HCT116 (cell line): Measurements from ENCODE around the gene DUSP14. TPM values are rescaled to one million over a fixed set of nuclear protein-coding genes. Genes with fewer than 3 reads are reported as not detected.

Source experiments
- ATAC-seq: fragments of 200-7000 bp; cut with Tn5 transposase; 2 replicates; pipeline ENCODE4 v1.9.1; 2020; ENCODE audit warnings: mild to moderate bottlenecking, moderate library complexity
- BruUV-seq: library from RNA; stranded (reverse); fragments of 400-500 nt; replicated peaks from 2 replicates; lab custom pipeline; 2021; lab: Mats Ljungman, UMichigan
- CTCF ChIA-PET: fragments of 300-600 bp; sonication (Branson Sonifier 250); formaldehyde crosslinking; loops from one replicate; lab custom pipeline; 2021; ENCODE audit warnings: antibody characterized with exemption; lab: Charles Lee
- POLR2A ChIA-PET: fragments of 300-600, 350-600 bp; sonication (Branson Sonifier 250); formaldehyde crosslinking; loops from one replicate; lab custom pipeline; 2021; ENCODE audit warnings: antibody characterized with exemption; lab: Charles Lee
- RAD21 ChIA-PET, 2 experiments: fragments of 300-600 bp; sonication (Branson Sonifier 250); formaldehyde crosslinking; loops; one replicate each; lab custom pipeline; 2023; ENCODE audit warnings: low total read pairs in 2 of 2; ENCODE audit not compliant: uncharacterized antibody in 2 of 2, unreplicated experiment in 2 of 2, low non-redundant PET in 1 of 2; lab: Charles Lee
- DNase-seq: peaks from one replicate; pipeline ENCODE4 v3.0.0-alpha.2; 2010; ENCODE audit warnings: low read depth, low spot score
- H2AFZ ChIP-seq: fragments of 200-600 bp; shearing (Covaris generic), sonication (generic); 2 replicates; pipeline ENCODE4 v1.6.1; 2017; ENCODE audit warnings: low read depth, mixed run types, mixed read lengths, antibody characterized with exemption, low read length; ENCODE audit not compliant: poor library complexity, severe bottlenecking
- H3K27ac ChIP-seq: 2 replicates; pipeline ENCODE4 v1.5.1; 2012; ENCODE audit warnings: low read depth, low read length
- H3K27me3 ChIP-seq: fragments of 200-600 bp; sonication (generic); 2 replicates; pipeline ENCODE4 v1.6.1; 2016; ENCODE audit warnings: mixed run types, low read length, mixed read lengths; ENCODE audit not compliant: insufficient read depth
- H3K36me3 ChIP-seq, 2 experiments: fragments of 200-500 bp in 1 of 2; fragments of 200-600 bp in 1 of 2; sonication (Bioruptor generic) in 1 of 2; sonication (generic) in 1 of 2; 2 replicates each; pipeline versions ENCODE4 v1.5.1 to v1.6.1; 2014 to 2016; ENCODE audit warnings: low read length in 2 of 2, inconsistent platforms in 1 of 2, mixed read lengths in 1 of 2, mixed run types in 1 of 2; ENCODE audit not compliant: insufficient read depth in 2 of 2, control insufficient read depth in 1 of 2
- H3K4me1 ChIP-seq, 2 experiments: fragments of 200-600 bp in 1 of 2; sonication (generic) in 1 of 2; 2 replicates each; pipeline versions ENCODE4 v1.5.1 to v1.6.1; 2012 to 2017; ENCODE audit warnings: low read length in 2 of 2, inconsistent platforms in 1 of 2, mild to moderate bottlenecking in 1 of 2, mixed read lengths in 1 of 2, mixed run types in 1 of 2, moderate library complexity in 1 of 2; ENCODE audit not compliant: insufficient read depth in 2 of 2, control insufficient read depth in 1 of 2
- H3K4me2 ChIP-seq: fragments of 200-600 bp; sonication (generic); 2 replicates; pipeline ENCODE4 v1.6.1; 2017; ENCODE audit warnings: mixed run types, low read length, mixed read lengths
- H3K4me3 ChIP-seq, 2 experiments: fragments of 200-600 bp in 1 of 2; sonication (generic) in 1 of 2; replicated peaks in 1 of 2; 2 replicates each; pipeline ENCODE4 v1.5.1; 2011 to 2016; ENCODE audit warnings: low read length in 2 of 2, control low read depth in 1 of 2, low read depth in 1 of 2, mild to moderate bottlenecking in 1 of 2, mixed read lengths in 1 of 2, mixed run types in 1 of 2
- H3K79me2 ChIP-seq: fragments of 200-600 bp; sonication (generic); 2 replicates; pipeline ENCODE4 v1.6.1; 2017; ENCODE audit warnings: mild to moderate bottlenecking, mixed run types, low read length, moderate library complexity, mixed read lengths; ENCODE audit not compliant: insufficient read depth
- H3K9ac ChIP-seq: fragments of 200-600 bp; sonication (generic); 2 replicates; pipeline ENCODE4 v1.6.1; 2016; ENCODE audit warnings: low read length, mixed read lengths
- H3K9me2 ChIP-seq: fragments of 200-600 bp; sonication (generic), shearing (Covaris generic); 2 replicates; pipeline ENCODE4 v1.6.1; 2017; ENCODE audit warnings: mixed run types, mild to moderate bottlenecking, moderate library complexity; ENCODE audit not compliant: insufficient read depth
- H3K9me3 ChIP-seq, 2 experiments: fragments of 200-500 bp in 1 of 2; fragments of 200-600 bp in 1 of 2; sonication (Bioruptor generic) in 1 of 2; sonication (generic) in 1 of 2; 2 replicates each; pipeline ENCODE4 v1.6.1; 2014 to 2017; ENCODE audit warnings: low read length in 2 of 2, mixed read lengths in 2 of 2, inconsistent platforms in 1 of 2, low read depth in 1 of 2, mild to moderate bottlenecking in 1 of 2, mixed run types in 1 of 2, moderate library complexity in 1 of 2; ENCODE audit not compliant: control insufficient read depth in 1 of 2, insufficient read depth in 1 of 2
- H4K20me1 ChIP-seq: fragments of 200-600 bp; sonication (generic), shearing (Covaris generic); 2 replicates; pipeline ENCODE4 v1.6.1; 2017; ENCODE audit warnings: mixed run types, mild to moderate bottlenecking, moderate library complexity; ENCODE audit not compliant: insufficient read depth
- CBX3 ChIP-seq: IDR thresholded peaks from 2 replicates; pipeline ENCODE4 v1.6.1; 2012; ENCODE audit warnings: low read depth
- CEBPB ChIP-seq: IDR thresholded peaks from 2 replicates; pipeline ENCODE4 v1.6.1; 2012; ENCODE audit warnings: low read depth
- EGR1 ChIP-seq: IDR thresholded peaks from 2 replicates; pipeline ENCODE4 v1.6.1; 2012; ENCODE audit warnings: low read depth
- ELF1 ChIP-seq: IDR thresholded peaks from 2 replicates; pipeline ENCODE4 v1.6.1; 2012; ENCODE audit warnings: low read depth, borderline replicate concordance
- POLR2A ChIP-seq: IDR thresholded peaks from 2 replicates; pipeline ENCODE4 v1.7.0; 2011; ENCODE audit warnings: borderline replicate concordance; ENCODE audit not compliant: insufficient read depth, insufficient read length; ENCODE audit errors: extremely low read depth
- POLR2AphosphoS5 ChIP-seq: IDR thresholded peaks from 2 replicates; pipeline ENCODE4 v1.6.1; 2011; ENCODE audit warnings: mild to moderate bottlenecking, low read depth, low read length, moderate library complexity
- RAD21 ChIP-seq: IDR thresholded peaks from 2 replicates; pipeline ENCODE4 v1.6.1; 2012; ENCODE audit warnings: low read depth, mild to moderate bottlenecking
- SIN3A ChIP-seq: IDR thresholded peaks from 2 replicates; pipeline ENCODE4 v1.6.1; 2012; ENCODE audit warnings: low read depth
- SP1 ChIP-seq: IDR thresholded peaks from 2 replicates; pipeline ENCODE4 v1.6.1; 2012; ENCODE audit warnings: low read depth
- ZFX ChIP-seq: fragments of 450-650 bp; IDR thresholded peaks from 2 replicates; pipeline ENCODE4 v1.6.1; 2017
- intact Hi-C: fragments of 100-400 bp; cut with micrococcal nuclease; formaldehyde crosslinking; loops from 2 replicates; pipeline ENCODE4 v1.10.0; 2022
- total RNA-seq: library from RNA; stranded (reverse); gene quantifications from one replicate; pipeline ENCODE4 v1.2.1, GENCODE V29; 2021; ENCODE audit not compliant: unreplicated experiment
- TF ChIP-seq, protein P1 (sequence below): IDR thresholded peaks from 2 replicates; pipeline ENCODE4 v1.6.1; 2012; ENCODE audit warnings: low read depth

DUSP14 gene
- total RNA-seq, 1 experiment from 2014 or later, result 27.6 TPM

DNA sequence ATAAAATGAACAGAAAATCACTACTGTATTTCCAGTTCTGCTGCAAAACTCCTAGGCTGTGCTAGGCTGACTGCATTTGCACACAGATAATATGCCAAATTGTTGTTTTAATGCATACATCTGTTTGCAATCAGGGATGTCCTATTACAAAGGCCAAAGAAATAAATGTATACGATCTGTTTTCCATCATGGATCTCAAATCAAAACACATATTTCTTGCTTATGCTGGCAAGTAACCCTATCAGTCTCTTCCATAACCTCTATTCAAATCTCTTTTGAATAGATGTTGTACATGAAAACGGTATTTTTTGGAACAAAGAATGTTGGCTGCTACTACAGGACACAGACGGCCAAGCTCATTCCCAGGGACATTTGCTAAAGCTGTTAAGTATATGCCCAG is 56.6 kb downstream of the DUSP14 start:
- CTCF ChIA-PET, result no interaction called here
- peaks cover 5 to 6% of the 10 kb centered on the region in 2 experiments; a peak in 1 of 4 replicates for H3K36me3 ChIP-seq
- no peak for TF ChIP-seq EGR1
- TF ChIP-seq ZFX, result no peak
- no peak for TF ChIP-seq POLR2A
- TF ChIP-seq RAD21, result no peak
- TF ChIP-seq SIN3A, result no peak
- no peak for TF ChIP-seq SP1
- TF ChIP-seq ELF1, result no peak
- TF ChIP-seq, protein P1, sequence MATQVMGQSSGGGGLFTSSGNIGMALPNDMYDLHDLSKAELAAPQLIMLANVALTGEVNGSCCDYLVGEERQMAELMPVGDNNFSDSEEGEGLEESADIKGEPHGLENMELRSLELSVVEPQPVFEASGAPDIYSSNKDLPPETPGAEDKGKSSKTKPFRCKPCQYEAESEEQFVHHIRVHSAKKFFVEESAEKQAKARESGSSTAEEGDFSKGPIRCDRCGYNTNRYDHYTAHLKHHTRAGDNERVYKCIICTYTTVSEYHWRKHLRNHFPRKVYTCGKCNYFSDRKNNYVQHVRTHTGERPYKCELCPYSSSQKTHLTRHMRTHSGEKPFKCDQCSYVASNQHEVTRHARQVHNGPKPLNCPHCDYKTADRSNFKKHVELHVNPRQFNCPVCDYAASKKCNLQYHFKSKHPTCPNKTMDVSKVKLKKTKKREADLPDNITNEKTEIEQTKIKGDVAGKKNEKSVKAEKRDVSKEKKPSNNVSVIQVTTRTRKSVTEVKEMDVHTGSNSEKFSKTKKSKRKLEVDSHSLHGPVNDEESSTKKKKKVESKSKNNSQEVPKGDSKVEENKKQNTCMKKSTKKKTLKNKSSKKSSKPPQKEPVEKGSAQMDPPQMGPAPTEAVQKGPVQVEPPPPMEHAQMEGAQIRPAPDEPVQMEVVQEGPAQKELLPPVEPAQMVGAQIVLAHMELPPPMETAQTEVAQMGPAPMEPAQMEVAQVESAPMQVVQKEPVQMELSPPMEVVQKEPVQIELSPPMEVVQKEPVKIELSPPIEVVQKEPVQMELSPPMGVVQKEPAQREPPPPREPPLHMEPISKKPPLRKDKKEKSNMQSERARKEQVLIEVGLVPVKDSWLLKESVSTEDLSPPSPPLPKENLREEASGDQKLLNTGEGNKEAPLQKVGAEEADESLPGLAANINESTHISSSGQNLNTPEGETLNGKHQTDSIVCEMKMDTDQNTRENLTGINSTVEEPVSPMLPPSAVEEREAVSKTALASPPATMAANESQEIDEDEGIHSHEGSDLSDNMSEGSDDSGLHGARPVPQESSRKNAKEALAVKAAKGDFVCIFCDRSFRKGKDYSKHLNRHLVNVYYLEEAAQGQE, result no peak
- TF ChIP-seq, all 23 proteins: peak for 0
- ATAC-seq (no peak), DNase-seq (no peak)
- H3K27ac ChIP-seq, result no peak overlapping the region
- BruUV-seq, result no TSS peak
- no peaks in the 10 kb centered on the region for H3K27me3 ChIP-seq
- RAD21 ChIA-PET, result no interaction called here
- no peaks in the 10 kb centered on the region for H3K4me1 ChIP-seq
- H3K79me2 ChIP-seq, result no peaks in the 10 kb centered on the region
- no peak overlapping the region for H3K9ac ChIP-seq
- POLR2A ChIA-PET, result no interaction called here
- H3K4me2 ChIP-seq, result no peak overlapping the region
- no peaks in the 10 kb centered on the region for H3K9me2 ChIP-seq
- no peaks in the 10 kb centered on the region for H3K9me3 ChIP-seq
- no peak overlapping the region for H2AFZ ChIP-seq
- no peaks in the 10 kb centered on the region for H4K20me1 ChIP-seq
- no peak overlapping the region for H3K4me3 ChIP-seq
- intact Hi-C loops, result no loop called here

DNA sequence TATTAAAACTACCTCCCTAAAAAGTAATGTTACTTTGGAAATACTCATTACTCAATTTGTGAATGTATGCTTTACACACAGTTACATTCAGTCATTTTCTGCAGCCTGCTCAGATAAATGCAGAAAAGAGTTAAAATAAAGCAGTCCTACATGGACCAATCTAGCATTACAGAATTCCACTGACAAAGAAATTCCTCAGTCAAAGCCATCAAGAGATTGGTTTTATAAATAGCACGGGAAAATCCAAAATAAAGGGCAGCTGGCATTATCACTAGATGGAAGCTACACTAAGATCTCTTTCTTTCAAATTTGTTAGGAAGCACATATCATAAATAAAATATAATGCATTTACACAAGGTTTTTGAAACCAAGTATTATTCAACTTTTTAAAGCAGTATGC is 58.3 kb downstream of the DUSP14 start:
- intact Hi-C loops, result no loop called here
- TF ChIP-seq CBX3 (no peak), CEBPB (no peak), POLR2AphosphoS5 (no peak)
- TF ChIP-seq, all 23 proteins: peak for 0

More for the DNA sequence above, 58.3 kb downstream of the DUSP14 start:
- ATAC-seq (no peak), DNase-seq (no peak)
- POLR2A ChIA-PET, result no interaction called here
- no peak overlapping the region for H3K4me2 ChIP-seq
- H3K9me3 ChIP-seq, result no peaks in the 10 kb centered on the region
- H3K4me1 ChIP-seq, result no peaks in the 10 kb centered on the region
- no peak overlapping the region for H3K9ac ChIP-seq
- no peak overlapping the region for H2AFZ ChIP-seq
- no peaks in the 10 kb centered on the region for H3K27me3 ChIP-seq
- H3K27ac ChIP-seq, result no peak overlapping the region
- no peaks in the 10 kb centered on the region for H3K9me2 ChIP-seq
- RAD21 ChIA-PET, result no interaction called here
- CTCF ChIA-PET, result no interaction called here
- no peaks in the 10 kb centered on the region for H4K20me1 ChIP-seq
- no peaks in the 10 kb centered on the region for H3K79me2 ChIP-seq
- BruUV-seq, result no TSS peak
- no peak overlapping the region for H3K4me3 ChIP-seq
- peaks cover 0 to 2% of the 10 kb centered on the region in 2 experiments; a peak in 2 of 4 replicates for H3K36me3 ChIP-seq
